NCI-H345 (cell line): ENCODE measurements around the gene TLL1.

Experiments used
- DNase-seq: peaks from one replicate; lab custom pipeline; 2025; lab: John Stamatoyannopoulos, UW

The TLL1 gene

DNA sequence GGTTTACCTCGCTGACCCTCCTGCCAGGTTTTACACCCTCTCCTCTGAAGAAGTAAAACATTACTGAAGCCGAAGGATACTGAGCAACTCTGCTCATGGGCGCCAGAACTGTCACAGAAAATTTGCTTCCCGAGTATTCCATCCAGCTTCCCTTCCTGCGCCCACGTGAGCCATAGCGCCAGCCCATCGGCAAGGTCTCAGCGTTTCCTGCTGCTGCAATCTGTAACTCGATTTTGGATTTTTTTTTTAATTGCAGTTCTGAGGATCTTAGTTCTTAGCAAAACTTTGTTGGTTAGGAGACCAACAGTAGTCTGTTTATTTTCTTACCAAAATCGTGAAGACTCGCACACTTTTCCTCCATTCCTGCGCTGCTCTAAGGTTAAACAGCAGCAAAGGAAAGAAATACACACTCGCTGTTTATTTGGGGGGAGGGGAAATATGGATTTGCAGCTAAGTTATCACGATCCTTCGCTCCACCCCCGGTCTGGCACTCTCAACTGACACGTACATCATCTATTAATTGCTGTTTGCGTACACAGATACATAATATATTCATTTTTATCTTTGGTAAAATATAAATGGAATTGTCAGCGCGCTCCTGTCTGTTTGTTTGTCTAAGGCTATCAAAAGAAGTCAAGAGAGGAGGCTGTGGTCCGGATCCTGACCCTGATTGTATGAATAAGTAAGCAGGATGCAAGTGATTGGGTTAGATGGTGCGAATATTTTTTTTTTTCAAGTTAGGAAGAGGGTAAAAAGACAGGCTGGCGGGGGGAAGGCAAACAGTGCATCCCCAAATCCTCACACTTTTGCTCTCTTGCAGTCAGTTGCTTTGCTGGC, at the start of gene TLL1:
TLL1 (plus strand) TSS at position 777 of the 837 bp plus-strand sequence. CDS start 668 bp downstream, outside the sequence.
- peak; percentile 12 for DNase-seq

DNA sequence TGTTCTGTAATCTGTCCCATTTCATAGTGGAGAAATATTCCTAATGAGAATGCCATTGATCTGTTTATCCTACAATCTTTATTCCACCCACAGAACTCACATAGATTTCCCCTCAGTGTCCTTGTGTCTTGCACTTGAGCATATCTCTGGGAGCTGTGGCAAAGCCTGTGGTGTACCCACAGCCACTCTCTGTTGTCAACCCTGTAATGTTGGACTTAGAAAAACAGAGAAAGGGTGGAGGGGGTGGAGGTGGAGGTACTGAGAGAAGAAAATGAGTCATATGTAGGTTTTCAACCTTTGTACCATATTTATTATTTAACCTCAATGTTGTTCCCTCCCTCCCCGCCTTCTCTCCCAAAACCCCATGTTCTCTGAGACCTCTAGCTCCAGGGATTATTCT, 46.9 kb upstream of the TLL1 start:
- no peak for DNase-seq

GRCh38 chr4:165827018-165827417, 46.0 kb upstream of the TLL1 start:
- DNase-seq, result no peak

- DNase-seq, result no peak
Observed at GRCh38 chr4:165828928-165829327, 44.1 kb upstream of the TLL1 start.

DNA sequence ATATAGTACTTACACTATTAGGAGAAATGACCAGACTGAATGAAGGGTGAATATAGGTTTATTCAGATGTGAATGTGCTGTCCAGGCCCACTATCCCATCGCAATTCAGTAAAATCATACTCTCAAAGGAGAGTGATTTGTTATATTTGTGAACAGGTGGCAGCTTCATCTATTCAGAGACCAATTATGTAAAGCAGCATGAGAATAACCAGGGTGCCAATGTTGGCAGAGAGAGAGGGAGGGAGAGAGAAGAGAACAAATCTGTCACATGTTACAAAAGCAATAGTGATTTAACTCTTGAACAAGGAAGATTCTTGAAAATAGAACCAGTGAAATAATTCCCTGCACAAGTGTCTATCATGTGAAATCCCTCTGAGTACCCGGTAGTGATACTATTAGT, 38.9 kb upstream of the TLL1 start:
- no peak for DNase-seq

DNA sequence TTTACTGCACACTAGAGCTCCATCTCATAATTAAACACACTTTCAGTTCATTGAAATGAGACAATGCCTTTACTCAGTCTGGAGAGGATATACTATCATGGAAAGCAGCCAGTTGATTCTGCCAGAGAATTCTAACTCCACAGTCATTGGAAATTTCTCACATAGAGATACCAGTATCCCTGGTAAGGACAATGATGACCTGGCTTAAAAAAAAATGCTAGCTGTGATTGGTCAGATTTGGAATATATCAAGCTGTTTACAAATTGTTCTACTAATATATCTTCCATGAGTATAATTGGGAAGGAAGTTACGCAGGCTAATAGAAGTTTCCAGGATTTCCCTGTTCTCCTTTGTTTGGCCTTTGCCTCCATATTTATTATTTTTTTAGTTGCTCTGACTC, 34.5 kb upstream of the TLL1 start:
- no peak for DNase-seq

DNA sequence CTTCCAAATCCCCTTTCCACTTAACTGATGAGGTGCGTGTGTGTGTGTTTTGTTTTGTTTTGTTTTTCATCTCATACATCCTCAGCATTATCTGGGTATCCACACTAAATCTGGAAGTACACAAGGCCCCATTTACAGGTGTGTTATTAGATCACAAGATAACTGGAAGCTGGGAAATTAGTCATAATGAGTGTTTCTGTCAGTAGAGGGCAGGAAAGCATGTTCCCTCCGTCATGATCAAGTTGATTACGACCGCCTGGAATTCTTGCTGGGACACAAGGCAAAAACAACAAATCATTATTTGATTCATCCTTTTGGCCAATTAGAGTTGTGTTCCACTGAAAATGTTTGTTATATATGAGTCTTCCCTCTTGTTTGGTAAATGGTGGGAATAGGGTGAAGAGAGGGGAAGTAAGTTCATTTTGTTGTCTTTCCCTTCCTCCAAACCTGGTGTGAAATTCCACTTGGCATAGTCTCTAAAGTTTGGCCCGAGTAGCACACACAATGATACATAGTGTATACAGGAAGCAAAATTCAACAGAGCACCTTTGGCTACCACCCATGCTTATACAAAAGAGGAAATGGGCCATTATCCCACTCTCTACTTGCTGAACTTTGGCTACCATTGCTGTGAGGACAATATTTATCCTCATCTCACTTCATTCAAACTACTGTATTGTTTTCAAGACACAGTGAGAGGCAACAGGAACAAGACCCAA, 33.3 kb upstream of the TLL1 start:
- DNase-seq, result no peak

DNA sequence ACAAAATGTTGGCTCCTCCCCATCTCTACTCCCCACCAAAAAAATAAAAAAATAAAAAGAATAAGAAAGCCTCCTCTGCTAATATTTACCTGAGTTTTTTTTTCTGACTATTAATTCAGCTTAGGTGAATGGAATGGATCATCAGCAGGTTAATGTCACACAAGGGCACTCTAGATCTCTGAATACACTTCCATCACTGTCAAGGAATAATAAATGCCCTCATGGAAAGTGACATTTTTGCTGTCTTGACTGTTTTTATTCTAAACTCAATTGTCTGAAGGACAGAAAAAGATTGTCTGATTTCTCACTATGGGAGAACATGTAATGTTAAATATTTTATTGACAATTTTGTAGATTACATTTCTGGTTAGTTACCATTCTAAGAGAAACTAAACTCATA, 30.4 kb upstream of the TLL1 start:
- no peak for DNase-seq

- peak; percentile 20 for DNase-seq
Observed at GRCh38 chr4:165844161-165844560, 28.9 kb upstream of the TLL1 start.

GRCh38 chr4:165851256-165851655, 21.8 kb upstream of the TLL1 start:
- DNase-seq, result no peak

GRCh38 chr4:165855191-165855590, 17.8 kb upstream of the TLL1 start:
- DNase-seq, result no peak

DNA sequence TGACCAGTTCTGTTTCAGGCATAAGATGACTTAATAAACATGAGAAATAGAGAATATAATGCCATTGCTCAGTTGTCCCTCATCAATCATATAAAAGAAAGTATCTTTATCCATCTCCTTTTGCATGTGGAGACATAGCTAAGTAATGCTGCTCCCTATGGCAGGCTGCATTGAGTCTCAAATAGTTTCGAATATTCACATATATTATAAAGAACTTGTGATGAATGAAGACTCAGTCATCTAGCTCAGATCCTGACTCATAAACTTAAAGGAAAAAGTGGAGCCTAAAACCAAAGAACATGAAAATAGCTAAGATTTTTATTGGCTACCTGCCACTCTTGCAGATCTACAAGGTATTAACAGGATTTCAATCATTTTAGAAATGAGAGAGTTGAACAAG, 11.7 kb upstream of the TLL1 start:
- no peak for DNase-seq

- DNase-seq, result no peak
Observed at GRCh38 chr4:165864271-165864670, 8.8 kb upstream of the TLL1 start.

GRCh38 chr4:165866019-165866650, 6.9 kb upstream of the TLL1 start:
- DNase-seq, result no peak

GRCh38 chr4:165867961-165868360, 5.1 kb upstream of the TLL1 start:
- DNase-seq, result no peak

- DNase-seq, result peak; percentile 27
Observed at GRCh38 chr4:165873298-165874071, 448 bp downstream of the TLL1 start.

GRCh38 chr4:165874072-165874790, 1.2 kb downstream of the TLL1 start:
- no peak for DNase-seq

- peak; percentile 24 for DNase-seq
Observed at GRCh38 chr4:165874791-165875371, 1.8 kb downstream of the TLL1 start.

DNA sequence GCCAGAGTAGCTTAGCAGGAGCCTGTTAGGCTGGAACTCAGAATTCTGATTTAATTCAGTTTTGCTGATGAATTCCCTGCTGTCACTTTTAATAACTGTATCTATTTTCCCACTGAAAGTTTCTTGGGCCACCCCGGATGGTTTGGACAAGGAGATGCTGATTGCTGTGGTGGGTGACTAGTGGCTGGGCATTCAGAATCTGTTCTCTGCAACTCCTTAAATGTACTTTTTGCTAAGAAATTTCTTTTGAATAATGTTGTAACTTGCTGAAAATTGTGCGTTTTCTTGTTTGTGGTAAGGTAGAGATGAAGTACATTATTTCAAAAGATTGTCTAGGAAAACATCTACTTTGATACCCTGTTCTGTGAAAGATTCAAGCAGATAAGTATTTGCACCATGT, 2.4 kb downstream of the TLL1 start:
- DNase-seq, result no peak

DNA sequence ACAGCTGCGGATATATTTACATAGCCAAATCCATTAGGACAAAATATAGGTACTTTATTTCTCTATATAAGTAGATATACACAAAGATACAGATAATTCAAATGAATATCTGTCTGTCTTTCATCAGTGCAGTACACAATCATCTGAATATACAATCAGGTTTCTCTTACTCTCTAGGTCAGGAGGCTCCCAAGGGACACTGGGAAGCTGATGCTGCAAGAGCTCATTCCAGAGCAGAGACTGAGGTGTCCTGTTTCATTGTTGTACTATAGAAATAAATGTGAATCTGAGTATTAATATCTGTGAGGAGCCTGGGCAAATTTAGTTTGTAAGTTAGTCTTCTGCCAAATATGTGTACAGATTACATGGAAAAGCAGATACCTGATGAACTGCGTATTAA, 4.2 kb downstream of the TLL1 start:
- no peak for DNase-seq

- no peak for DNase-seq
Observed at GRCh38 chr4:165879641-165880040, 6.6 kb downstream of the TLL1 start.
